GM21381 (cell line): ENCODE results near the gene FSTL4.

Experiments used
- ATAC-seq: cut with Tn5 transposase; IDR thresholded peaks from one replicate; pipeline ENCODE4 v1.9.1; 2021; ENCODE audit warnings: mild to moderate bottlenecking, moderate library complexity; ENCODE audit not compliant: unreplicated experiment

FSTL4 gene

GRCh38 chr5:133612249-133612860, at the start of gene FSTL4:
TSS of gene FSTL4 (minus strand) at chr5:133612541.
- no peak for ATAC-seq

GRCh38 chr5:133661389-133661788, 49.0 kb upstream of the FSTL4 start:
- no peak for ATAC-seq

GRCh38 chr5:133658327-133658726, 46.0 kb upstream of the FSTL4 start:
- no peak for ATAC-seq

GRCh38 chr5:133657036-133657435, 44.7 kb upstream of the FSTL4 start:
- ATAC-seq, result no peak

GRCh38 chr5:133655966-133656365, 43.6 kb upstream of the FSTL4 start:
- no peak for ATAC-seq

GRCh38 chr5:133653760-133654049, 41.4 kb upstream of the FSTL4 start:
- ATAC-seq, result no peak

GRCh38 chr5:133652951-133653759, 40.8 kb upstream of the FSTL4 start:
- ATAC-seq, result no peak

- no peak for ATAC-seq
Observed at GRCh38 chr5:133644000-133644865, 31.9 kb upstream of the FSTL4 start.

- ATAC-seq, result no peak
Observed at GRCh38 chr5:133643365-133643764, 31.0 kb upstream of the FSTL4 start.

GRCh38 chr5:133642153-133642722, 29.9 kb upstream of the FSTL4 start:
- no peak for ATAC-seq

- ATAC-seq, result no peak
Observed at GRCh38 chr5:133641683-133642082, 29.3 kb upstream of the FSTL4 start.

GRCh38 chr5:133639850-133640528, 27.6 kb upstream of the FSTL4 start:
- no peak for ATAC-seq

- ATAC-seq, result no peak
Observed at GRCh38 chr5:133638436-133638835, 26.1 kb upstream of the FSTL4 start.

GRCh38 chr5:133637206-133637605, 24.9 kb upstream of the FSTL4 start:
- ATAC-seq, result no peak

- ATAC-seq, result no peak
Observed at GRCh38 chr5:133635051-133635450, 22.7 kb upstream of the FSTL4 start.

- no peak for ATAC-seq
Observed at GRCh38 chr5:133627180-133627579, 14.8 kb upstream of the FSTL4 start.

GRCh38 chr5:133624316-133624715, 12.0 kb upstream of the FSTL4 start:
- ATAC-seq, result no peak

GRCh38 chr5:133618141-133618540, 5.8 kb upstream of the FSTL4 start:
- ATAC-seq, result no peak

GRCh38 chr5:133613743-133614142, 1.4 kb upstream of the FSTL4 start:
- no peak for ATAC-seq

- no peak for ATAC-seq
Observed at GRCh38 chr5:133613184-133613583, 843 bp upstream of the FSTL4 start.
